HEK293 (cell line): Measurements from ENCODE around the gene SLC25A42.

ENCODE experiments used
- CTCF ChIA-PET: fragments of 350-600 bp; formaldehyde crosslinking; extraction: SDS; loops from one replicate; lab custom pipeline; 2021; ENCODE audit warnings: antibody characterized with exemption; lab: Yijun Ruan, JAX
- POLR2A ChIA-PET: fragments of 300-600 bp; formaldehyde crosslinking; extraction: SDS; loops from one replicate; lab custom pipeline; 2020; ENCODE audit warnings: antibody characterized with exemption, inconsistent platforms; lab: Yijun Ruan, JAX
- H3K27ac ChIP-seq: fragments of 200-500 bp; sonication (Bioruptor generic); 2 replicates; pipeline ENCODE4 v1.5.1; 2014; ENCODE audit warnings: low read depth, low read length, control low read depth, inconsistent platforms; ENCODE audit errors: extremely low read depth
- H3K36me3 ChIP-seq, 2 experiments: fragments of 200-500 bp in 1 of 2; sonication (Bioruptor generic) in 1 of 2; 1 replicate in 1 of 2; 2 replicates in 1 of 2; pipeline ENCODE4 v1.5.1; 2014 to 2017; ENCODE audit warnings: inconsistent platforms in 2 of 2, low read length in 2 of 2; ENCODE audit not compliant: control insufficient read depth in 2 of 2, insufficient read depth in 1 of 2
- H3K4me1 ChIP-seq: fragments of 200-500 bp; sonication (Bioruptor generic); 2 replicates; pipeline ENCODE4 v1.5.1; 2014; ENCODE audit warnings: mild to moderate bottlenecking, low read length, inconsistent platforms; ENCODE audit not compliant: control insufficient read depth, insufficient read depth
- H3K4me3 ChIP-seq: 2 replicates; pipeline ENCODE4 v1.5.1; 2011; ENCODE audit warnings: low read depth, mild to moderate bottlenecking, control low read depth, low read length, moderate library complexity
- H3K9me3 ChIP-seq: fragments of 200-500 bp; sonication (Bioruptor generic); 2 replicates; pipeline ENCODE4 v1.5.1; 2014; ENCODE audit warnings: low read depth, low read length, inconsistent platforms; ENCODE audit not compliant: control insufficient read depth, insufficient read depth
- GFI1B ChIP-seq: fragments of 450-650 bp; formaldehyde crosslinking; IDR thresholded peaks from 2 replicates; pipeline ENCODE4 v1.5.1; 2016; ENCODE audit warnings: missing biosample characterization, missing genetic modification characterization
- HOXA7 ChIP-seq: sonication (generic); formaldehyde crosslinking; IDR thresholded peaks from 2 replicates; pipeline ENCODE4 v1.8.1; 2022; ENCODE audit warnings: missing genetic modification reagents, borderline replicate concordance
- HOXD13 ChIP-seq: sonication (generic); formaldehyde crosslinking; IDR thresholded peaks from 2 replicates; pipeline ENCODE4 v1.8.0; 2022; ENCODE audit warnings: missing genetic modification reagents, borderline replicate concordance
- MYNN ChIP-seq: fragments of 450-650 bp; formaldehyde crosslinking; IDR thresholded peaks from 2 replicates; pipeline ENCODE4 v1.5.1; 2016; ENCODE audit warnings: missing biosample characterization, missing genetic modification characterization, borderline replicate concordance
- RBAK ChIP-seq: fragments of 450-650 bp; formaldehyde crosslinking; IDR thresholded peaks from 2 replicates; pipeline ENCODE4 v1.5.1; 2016; ENCODE audit warnings: missing biosample characterization, missing genetic modification characterization
- ZFP41 ChIP-seq: fragments of 450-650 bp; formaldehyde crosslinking; IDR thresholded peaks from 2 replicates; pipeline ENCODE4 v1.5.1; 2016; ENCODE audit warnings: missing biosample characterization, missing genetic modification characterization, borderline replicate concordance
- ZNF114 ChIP-seq: fragments of 450-650 bp; formaldehyde crosslinking; IDR thresholded peaks from 2 replicates; pipeline ENCODE4 v1.5.0; 2017; ENCODE audit warnings: missing biosample characterization, missing genetic modification characterization
- ZNF157 ChIP-seq: fragments of 450-650 bp; formaldehyde crosslinking; IDR thresholded peaks from 2 replicates; pipeline ENCODE4 v1.5.1; 2016; ENCODE audit warnings: missing biosample characterization, missing genetic modification characterization
- ZNF169 ChIP-seq: fragments of 450-650 bp; formaldehyde crosslinking; IDR thresholded peaks from 2 replicates; pipeline ENCODE4 v1.5.1; 2016; ENCODE audit warnings: missing biosample characterization, missing genetic modification characterization
- ZNF18 ChIP-seq: fragments of 450-650 bp; formaldehyde crosslinking; IDR thresholded peaks from 2 replicates; pipeline ENCODE4 v1.5.1; 2016; ENCODE audit warnings: missing biosample characterization, missing genetic modification characterization
- ZNF23 ChIP-seq: fragments of 450-650 bp; formaldehyde crosslinking; IDR thresholded peaks from 2 replicates; pipeline ENCODE4 v1.5.1; 2016; ENCODE audit warnings: missing biosample characterization, missing genetic modification characterization, borderline replicate concordance
- ZNF24 ChIP-seq: fragments of 450-650 bp; formaldehyde crosslinking; IDR thresholded peaks from 2 replicates; pipeline ENCODE4 v1.5.1; 2016; ENCODE audit warnings: missing biosample characterization, missing genetic modification characterization
- ZNF394 ChIP-seq: fragments of 450-650 bp; formaldehyde crosslinking; IDR thresholded peaks from 2 replicates; pipeline ENCODE4 v1.5.1; 2016; ENCODE audit warnings: missing biosample characterization, missing genetic modification characterization, mild to moderate bottlenecking, moderate library complexity, borderline replicate concordance
- ZNF426 ChIP-seq: fragments of 450-650 bp; formaldehyde crosslinking; IDR thresholded peaks from 2 replicates; pipeline ENCODE4 v1.5.1; 2017; ENCODE audit warnings: missing biosample characterization, missing genetic modification characterization, mild to moderate bottlenecking, inconsistent platforms, moderate library complexity
- ZNF48 ChIP-seq: fragments of 450-650 bp; formaldehyde crosslinking; IDR thresholded peaks from 2 replicates; pipeline ENCODE4 v1.5.1; 2016; ENCODE audit warnings: missing biosample characterization, missing genetic modification characterization
- ZNF529 ChIP-seq: fragments of 450-650 bp; formaldehyde crosslinking; IDR thresholded peaks from 2 replicates; pipeline ENCODE4 v1.5.1; 2017; ENCODE audit warnings: missing genetic modification characterization, missing biosample characterization; ENCODE audit not compliant: insufficient replicate concordance
- ZNF530 ChIP-seq: fragments of 450-650 bp; formaldehyde crosslinking; IDR thresholded peaks from 2 replicates; pipeline ENCODE4 v1.5.1; 2016; ENCODE audit warnings: low read depth, missing biosample characterization, missing genetic modification characterization
- ZNF544 ChIP-seq: fragments of 450-650 bp; formaldehyde crosslinking; IDR thresholded peaks from 2 replicates; pipeline ENCODE4 v1.5.0; 2017; ENCODE audit warnings: missing biosample characterization, missing genetic modification characterization
- ZNF600 ChIP-seq: fragments of 450-650 bp; formaldehyde crosslinking; IDR thresholded peaks from 2 replicates; pipeline ENCODE4 v1.5.1; 2016; ENCODE audit warnings: missing biosample characterization, missing genetic modification characterization
- ZNF610 ChIP-seq: fragments of 450-650 bp; formaldehyde crosslinking; IDR thresholded peaks from 2 replicates; pipeline ENCODE4 v1.5.1; 2016; ENCODE audit warnings: missing biosample characterization, missing genetic modification characterization, borderline replicate concordance
- ZNF664 ChIP-seq: fragments of 450-650 bp; formaldehyde crosslinking; IDR thresholded peaks from 2 replicates; pipeline ENCODE4 v1.5.1; 2016; ENCODE audit warnings: missing biosample characterization, missing genetic modification characterization
- ZNF704 ChIP-seq: fragments of 450-650 bp; formaldehyde crosslinking; IDR thresholded peaks from 2 replicates; pipeline ENCODE4 v1.5.1; 2016; ENCODE audit warnings: missing biosample characterization, missing genetic modification characterization
- ZNF791 ChIP-seq: fragments of 450-650 bp; formaldehyde crosslinking; IDR thresholded peaks from 2 replicates; pipeline ENCODE4 v1.5.1; 2016; ENCODE audit warnings: missing biosample characterization, missing genetic modification characterization

The SLC25A42 gene

GRCh38 chr19:19063183-19064097 is at the start of gene SLC25A42 (continued):
- no peak for TF ChIP-seq ZNF704 (tag by site-specific recombination)
- TF ChIP-seq ZNF157 (tag by site-specific recombination), result no peak
- no peak for TF ChIP-seq ZNF24
- no peak for TF ChIP-seq HOXD13
- TF ChIP-seq HOXA7, result no peak
- no peak for TF ChIP-seq ZNF48
- no peak for TF ChIP-seq ZNF664 (tag by site-specific recombination)
- no peak for TF ChIP-seq ZFP41 (tag by site-specific recombination)
- TF ChIP-seq ZNF791 (tag by site-specific recombination), result no peak
- TF ChIP-seq ZNF529 (tag by site-specific recombination), result no peak
- no peak for TF ChIP-seq ZNF426
- TF ChIP-seq ZNF530, result no peak
- no peak for TF ChIP-seq ZNF169 (tag by site-specific recombination)
- TF ChIP-seq ZNF544 (tag by site-specific recombination), result no peak
- no peak for TF ChIP-seq MYNN
- no peak for TF ChIP-seq GFI1B
- TF ChIP-seq ZNF114 (tag by site-specific recombination), result no peak
- TF ChIP-seq ZNF23, result no peak
- no peak for TF ChIP-seq ZNF610 (tag by site-specific recombination)
- TF ChIP-seq RBAK (tag by site-specific recombination), result no peak
- TF ChIP-seq ZNF394, result no peak
- TF ChIP-seq ZNF18 (tag by site-specific recombination), result 0 out of 2 replicates have a peak, but pooled peaks have one; percentile 19
- peak; percentile 65 for TF ChIP-seq ZNF600

GRCh38 chr19:19021115-19021514 is 42.7 kb upstream of the SLC25A42 start:
- H3K27ac ChIP-seq, result no peak overlapping the region
- no peaks in the 10 kb centered on the region for H3K9me3 ChIP-seq
- CTCF ChIA-PET, result interaction anchor here (1.8 kb wide), 1 partner anchor 125 kb away, joined by 4 read pairs; no protein-coding TSS in a partner anchor
- H3K36me3 ChIP-seq, result peaks cover 75 to 81% of the 10 kb centered on the region in 2 experiments
- TF ChIP-seq ZNF544 (tag by site-specific recombination), result no peak
- POLR2A ChIA-PET, result interaction anchor here (0.7 kb wide), 1 partner anchor 294 kb away, joined by 4 read pairs; no protein-coding TSS in a partner anchor
- no peak overlapping the region for H3K4me3 ChIP-seq
- H3K4me1 ChIP-seq, result no peaks in the 10 kb centered on the region
